NCI-H187 treated with DMSO at 0.1 percent for 48 hours (cell line): Measurements from ENCODE around the gene WDR1.
A peak's percentile ranks its signal among the peaks of the same experiment; 100 is the strongest.

Experiments used
- DNase-seq: peaks from one replicate; lab custom pipeline; 2025; lab: John Stamatoyannopoulos, UW

Gene WDR1, protein sequence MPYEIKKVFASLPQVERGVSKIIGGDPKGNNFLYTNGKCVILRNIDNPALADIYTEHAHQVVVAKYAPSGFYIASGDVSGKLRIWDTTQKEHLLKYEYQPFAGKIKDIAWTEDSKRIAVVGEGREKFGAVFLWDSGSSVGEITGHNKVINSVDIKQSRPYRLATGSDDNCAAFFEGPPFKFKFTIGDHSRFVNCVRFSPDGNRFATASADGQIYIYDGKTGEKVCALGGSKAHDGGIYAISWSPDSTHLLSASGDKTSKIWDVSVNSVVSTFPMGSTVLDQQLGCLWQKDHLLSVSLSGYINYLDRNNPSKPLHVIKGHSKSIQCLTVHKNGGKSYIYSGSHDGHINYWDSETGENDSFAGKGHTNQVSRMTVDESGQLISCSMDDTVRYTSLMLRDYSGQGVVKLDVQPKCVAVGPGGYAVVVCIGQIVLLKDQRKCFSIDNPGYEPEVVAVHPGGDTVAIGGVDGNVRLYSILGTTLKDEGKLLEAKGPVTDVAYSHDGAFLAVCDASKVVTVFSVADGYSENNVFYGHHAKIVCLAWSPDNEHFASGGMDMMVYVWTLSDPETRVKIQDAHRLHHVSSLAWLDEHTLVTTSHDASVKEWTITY

DNA sequence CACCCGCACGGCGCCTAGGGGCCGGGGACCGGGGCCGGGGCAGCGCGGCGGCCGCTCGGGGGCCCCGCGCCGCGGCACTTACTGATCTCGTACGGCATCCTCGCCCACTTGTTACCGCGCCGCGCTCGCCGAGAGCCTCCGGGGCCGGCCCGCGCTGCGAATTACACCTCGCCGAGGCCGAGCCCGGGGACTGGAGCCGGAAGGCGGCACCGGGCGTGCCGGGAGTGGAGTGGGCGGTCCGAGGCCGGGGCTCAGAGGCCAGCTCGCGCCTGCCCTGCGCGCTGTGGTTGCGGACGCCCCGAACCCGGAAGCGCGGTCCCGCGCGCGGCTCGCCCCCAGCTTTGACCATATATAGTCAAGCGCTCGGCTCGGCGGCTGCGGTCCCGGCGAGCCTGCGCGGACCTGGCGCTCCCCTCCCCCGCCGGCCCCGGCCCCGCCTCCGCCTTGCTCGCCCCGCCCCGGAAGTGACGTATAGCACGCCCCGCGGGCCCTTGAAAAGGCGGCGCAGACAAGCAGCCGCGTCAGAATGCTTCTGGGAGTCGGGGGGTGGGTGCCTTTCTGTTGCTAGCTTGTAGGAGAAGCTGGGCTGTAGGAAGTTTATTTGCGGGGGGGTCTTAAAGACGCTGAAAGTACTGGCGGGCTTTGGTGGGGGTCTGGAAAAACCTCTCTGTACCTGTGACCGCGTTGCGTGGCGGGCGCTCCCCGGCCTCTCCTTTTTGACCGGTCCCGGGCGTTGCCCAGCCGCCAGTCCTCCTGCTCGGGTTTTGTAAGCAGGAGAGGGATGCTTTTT is at the start of gene WDR1:
Gene WDR1 (minus strand): TSS at position 231 of the 790 bp plus-strand sequence. CDS start 133 bp downstream, at position 98.
- DNase-seq = peak; percentile 62

DNA sequence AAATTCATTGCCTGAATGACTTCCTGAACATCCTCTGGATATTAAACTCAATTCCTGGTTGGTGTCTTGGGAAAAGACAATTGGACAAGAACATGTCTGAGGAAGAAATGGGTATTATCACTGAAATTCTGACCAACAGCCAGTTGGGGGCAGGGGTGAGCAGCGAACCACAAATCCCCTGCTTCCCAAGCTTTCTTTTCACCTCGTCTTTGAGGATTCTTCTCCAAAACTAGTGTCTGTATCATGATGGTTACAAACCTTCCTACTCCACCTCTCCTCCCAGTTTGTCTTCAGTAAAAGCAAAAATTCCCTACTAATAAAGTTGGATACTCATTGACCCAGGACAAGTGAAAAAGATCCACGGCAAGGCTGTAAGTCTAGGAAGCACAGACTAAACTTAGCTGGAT is 48.3 kb upstream of the WDR1 start:
- peak; percentile 13 for DNase-seq

DNA sequence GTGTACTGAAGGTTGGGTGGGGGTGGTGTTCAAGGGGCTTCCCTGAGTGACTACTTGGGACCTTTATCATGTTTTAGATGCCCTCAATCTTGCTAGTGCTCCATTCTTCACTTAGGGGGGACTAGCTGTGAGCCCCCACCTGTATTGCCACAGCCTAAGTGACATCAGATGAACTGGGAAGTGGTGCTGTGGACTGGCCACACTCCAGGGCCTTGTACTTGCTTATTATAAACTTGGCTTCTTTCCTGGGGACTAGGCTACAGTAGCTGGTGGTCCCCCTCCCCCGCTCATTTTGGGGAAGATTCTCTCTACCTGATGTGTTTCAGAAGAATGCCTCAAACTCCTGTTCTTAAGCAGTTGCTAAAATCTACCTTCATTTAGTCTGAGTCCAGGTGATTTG is 46.7 kb upstream of the WDR1 start:
- DNase-seq = no peak

DNA sequence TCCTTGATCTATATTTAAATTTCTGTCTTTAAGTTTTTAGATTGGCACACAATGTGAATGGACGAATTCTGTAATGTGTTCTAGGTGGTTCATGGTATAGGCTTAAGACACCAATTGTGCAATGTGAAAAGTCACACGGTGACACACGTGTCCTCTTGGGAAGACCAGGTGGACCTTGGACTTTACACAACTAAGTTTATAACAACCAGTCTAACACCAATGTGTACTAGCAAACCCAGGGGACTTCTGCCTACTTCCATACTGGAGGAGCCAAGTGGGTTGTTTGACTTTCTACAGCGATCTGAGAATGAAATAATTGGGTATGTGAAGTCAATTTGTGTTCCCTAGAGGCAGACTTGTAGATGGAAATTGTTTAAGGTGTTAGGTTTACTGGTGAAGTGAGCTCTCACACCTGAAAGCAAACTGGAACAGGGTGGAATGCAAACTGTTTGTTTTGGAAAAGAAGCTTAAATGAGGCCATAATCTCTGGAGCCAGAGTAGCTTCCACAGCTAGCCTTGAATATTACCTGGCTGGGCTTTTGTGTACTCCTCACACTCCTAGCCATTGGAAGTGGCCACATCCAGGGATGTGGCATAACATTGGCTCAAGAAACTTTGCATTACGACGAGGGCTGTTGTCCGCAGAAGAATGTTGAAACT is 45.9 kb upstream of the WDR1 start:
- DNase-seq = no peak

DNA sequence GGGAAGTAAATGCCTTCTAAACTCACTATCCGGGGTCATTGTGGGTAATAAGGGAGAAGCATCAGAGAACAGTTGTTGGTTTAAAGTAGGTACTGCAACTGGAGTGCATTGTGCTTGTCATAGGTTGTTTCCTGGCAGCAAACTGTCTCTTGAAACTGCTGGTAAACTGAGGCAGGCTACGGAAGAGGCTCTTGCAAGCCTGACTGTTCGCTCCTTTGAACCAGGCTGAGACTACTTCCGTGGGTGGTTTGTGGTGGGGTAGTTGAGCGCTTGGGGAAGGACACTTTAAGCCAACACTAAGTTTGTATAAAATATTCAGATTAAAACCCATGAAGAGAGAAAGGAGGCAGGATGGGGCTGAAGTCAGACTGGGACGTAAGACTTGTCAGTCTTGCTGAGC is 45.2 kb upstream of the WDR1 start:
- DNase-seq = no peak

DNA sequence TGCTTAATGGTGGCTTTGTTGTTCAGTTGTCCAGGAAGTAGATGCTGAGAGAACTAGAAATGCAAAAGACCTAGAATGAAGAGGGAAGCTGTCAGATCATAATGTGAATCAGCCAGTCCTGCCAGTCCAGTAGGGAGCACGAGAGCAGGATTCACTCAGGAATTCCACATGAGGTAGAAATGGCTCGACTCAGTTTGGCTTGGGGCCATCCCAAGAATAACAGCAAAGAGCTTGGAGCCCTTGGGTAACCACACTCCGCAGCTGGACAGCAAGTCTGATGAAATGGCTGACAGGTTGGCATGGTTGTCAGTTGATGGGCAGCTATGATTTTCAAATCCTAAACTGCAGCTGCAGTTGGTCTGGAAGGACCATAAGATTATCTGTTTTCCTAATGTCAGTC is 44.5 kb upstream of the WDR1 start:
- DNase-seq = no peak

DNA sequence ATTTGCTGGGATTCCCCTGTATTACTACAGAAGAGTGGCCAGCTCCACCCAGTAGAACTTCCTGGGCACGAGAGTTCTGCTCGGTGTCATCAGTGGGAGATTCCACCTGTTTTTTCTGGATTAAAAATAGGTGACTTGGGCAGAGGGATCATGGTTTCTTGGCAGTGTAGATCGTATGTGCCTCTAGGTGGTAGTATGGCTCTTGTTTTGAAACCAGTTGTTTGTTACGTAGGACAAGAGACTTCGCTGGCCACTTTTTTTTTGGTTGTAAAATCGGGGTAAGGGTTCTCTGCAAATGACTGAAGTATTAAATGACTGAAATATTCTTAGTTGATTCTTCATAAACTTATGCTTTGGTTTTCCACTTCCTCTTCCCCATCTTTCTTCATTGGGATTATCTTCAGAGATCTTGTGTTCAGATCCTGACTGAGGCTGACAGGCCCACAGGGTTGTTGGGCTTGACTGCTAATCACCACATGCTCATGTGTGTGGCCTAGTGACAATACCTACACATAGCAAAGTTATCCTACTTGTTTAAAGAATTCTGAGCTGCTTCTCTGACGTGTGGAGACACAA is 43.8 kb upstream of the WDR1 start:
- no peak for DNase-seq

DNA sequence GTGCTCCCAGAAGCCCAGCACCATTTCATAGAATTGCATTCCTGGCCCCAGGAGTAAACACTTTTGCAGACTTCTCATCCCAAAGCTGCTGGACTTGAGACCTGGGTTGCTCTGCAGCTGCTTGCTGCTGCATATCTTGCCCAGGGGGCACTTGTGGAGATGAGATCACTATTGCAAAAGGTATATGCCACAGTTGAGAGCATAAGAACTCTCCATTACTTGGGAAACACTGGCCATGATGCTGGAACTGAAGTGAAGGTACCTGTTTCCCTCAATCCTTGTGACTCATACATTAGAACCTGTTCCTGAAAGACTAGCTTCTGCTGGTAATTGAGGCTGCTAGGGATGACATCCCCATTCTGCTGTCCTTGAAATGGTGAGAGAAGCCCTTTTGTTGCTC is 43.1 kb upstream of the WDR1 start:
- DNase-seq = no peak

DNA sequence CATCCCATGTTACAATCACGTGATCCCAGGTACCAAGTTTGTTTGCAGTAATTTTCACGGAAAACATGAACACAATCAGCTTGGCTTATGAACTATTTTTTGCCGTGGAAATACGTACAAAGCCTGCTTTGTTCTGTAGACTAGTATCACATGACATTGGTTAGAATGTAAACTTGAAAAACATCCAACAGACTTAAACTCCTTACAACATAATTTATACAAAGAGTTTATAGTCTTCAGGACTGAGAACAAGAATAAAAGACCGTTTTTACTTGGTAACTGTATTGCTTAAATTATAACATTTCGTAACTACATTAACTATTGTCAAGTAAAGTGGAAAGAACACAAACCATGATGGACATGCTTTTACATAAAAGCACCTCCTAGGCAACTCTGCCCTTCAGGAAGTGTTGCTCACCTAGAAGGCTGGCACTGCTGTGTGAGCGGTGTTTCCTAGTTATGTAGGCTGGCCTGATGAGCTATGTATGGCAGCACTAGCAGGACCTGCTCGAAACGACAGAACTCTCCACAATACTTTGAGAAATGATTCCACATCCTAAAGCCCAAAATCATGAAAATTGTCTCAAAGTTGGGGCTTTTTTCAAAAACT is 41.8 kb upstream of the WDR1 start:
- DNase-seq = no peak

DNA sequence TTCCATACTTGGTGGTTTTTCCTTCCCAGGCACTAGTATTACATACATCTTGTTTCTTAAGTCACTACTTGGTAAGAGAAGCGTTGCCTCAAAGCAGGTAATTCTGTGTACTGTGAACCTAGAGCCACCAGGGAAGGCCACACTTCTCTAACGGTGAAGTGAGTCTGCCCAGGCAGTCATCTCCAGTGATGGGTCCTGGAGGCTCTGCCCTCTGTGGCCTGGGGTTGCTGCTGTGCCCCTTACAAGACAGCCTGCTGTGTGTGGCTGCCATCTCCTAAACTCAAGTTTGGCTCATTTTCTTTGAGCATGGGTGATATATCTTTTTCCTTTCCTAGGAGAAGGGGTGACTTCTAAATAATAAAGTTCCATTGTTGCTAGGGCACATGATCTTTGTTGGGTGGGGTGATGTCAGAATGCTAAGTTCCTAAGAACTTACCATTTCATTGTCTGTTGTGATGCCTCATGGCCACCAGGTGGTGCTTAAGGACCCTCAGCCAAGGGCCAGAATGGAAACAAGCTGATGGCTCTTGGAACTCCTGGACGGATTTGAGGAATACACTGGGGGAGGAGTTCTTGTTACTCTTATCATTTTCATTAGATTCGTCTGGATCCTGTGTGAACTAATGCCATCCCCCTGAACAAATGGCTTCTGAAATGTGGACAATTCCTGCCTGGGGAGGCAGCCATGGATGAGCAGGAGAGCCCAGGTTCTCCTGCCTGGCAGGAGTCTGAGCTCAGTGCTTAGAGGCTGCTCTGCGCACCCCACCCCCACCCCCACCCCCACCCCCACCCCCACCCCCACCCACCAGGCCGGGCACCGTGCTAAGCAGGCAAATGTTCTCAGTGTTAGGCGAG is 41.1 kb upstream of the WDR1 start:
- peak; percentile 45 for DNase-seq

DNA sequence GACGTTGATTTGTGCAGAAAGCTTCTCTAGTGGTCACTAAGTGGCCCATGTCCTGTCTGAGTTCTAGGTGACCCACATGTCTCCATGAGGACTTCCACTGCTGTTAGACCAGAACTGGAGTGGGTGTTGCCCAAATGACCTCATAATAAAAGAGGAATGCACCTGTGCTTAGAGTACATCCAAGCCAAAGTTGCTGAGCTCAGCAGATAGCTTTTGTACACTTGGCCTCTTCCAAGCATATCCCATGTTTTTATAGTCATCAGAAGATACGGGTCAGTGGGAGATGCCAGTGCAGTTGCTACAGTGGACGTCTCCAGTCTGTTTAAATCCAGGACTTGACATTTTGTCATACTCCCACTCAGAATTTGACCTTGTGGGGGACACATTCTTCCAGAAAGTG is 37.6 kb upstream of the WDR1 start:
- no peak for DNase-seq

DNA sequence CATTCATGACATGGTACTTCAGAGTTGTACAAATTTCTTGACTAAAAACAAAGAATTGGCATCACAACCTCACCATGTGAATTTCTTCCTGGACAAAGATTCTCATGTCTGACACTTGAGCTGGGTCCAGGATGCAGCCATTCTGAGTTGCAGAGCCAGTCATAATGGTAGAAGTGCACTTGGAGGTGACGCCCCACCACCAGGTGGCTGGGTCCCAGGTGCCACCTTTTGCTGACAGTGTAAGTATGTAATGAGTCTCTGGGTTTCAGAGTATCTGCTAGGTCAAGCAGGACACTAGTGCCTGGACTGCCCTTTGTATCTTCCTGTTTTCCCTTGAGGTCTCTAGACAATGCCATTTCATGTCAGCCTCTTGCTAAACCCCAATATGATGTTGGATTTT is 36.6 kb upstream of the WDR1 start:
- no peak for DNase-seq

DNA sequence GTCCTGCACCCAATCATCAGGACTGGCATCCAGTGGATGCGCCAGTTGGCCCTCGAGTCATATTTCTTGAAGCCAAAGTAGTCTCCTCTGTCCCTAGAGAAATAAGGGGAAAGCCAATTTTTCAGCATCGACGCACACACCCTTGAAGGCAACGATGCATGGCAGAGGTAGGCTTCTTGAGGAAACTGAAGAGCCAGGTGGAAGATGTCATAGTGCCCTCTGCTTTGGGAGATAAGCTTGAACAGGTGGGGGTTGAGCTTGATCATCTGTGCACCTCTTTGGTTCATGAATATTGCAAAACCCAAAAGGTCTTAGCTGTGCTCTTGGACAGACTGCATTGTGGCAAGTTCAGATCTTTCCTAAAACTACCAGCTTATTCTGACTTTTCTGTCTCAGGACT is 34.6 kb upstream of the WDR1 start:
- DNase-seq = peak; percentile 23

DNA sequence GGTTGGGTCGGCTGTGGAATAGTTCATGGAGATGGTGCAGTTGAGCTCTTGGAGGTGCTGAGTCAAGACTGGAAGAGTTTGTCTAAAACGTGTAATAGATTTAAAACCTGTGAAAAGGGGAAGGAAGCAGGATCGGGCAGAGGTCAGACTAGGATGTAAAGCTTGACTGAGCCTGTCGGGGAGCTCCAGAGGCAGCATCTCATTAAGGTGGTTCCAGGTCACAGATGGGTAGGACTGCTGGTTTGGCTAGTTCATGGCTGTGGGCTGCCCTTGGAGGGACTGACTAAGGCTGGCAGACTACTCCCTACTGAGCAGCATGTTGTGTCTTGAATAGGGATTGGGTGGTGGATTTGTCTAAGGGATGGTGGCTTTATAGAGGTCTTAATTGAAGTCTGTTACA is 28.4 kb upstream of the WDR1 start:
- DNase-seq = no peak

DNA sequence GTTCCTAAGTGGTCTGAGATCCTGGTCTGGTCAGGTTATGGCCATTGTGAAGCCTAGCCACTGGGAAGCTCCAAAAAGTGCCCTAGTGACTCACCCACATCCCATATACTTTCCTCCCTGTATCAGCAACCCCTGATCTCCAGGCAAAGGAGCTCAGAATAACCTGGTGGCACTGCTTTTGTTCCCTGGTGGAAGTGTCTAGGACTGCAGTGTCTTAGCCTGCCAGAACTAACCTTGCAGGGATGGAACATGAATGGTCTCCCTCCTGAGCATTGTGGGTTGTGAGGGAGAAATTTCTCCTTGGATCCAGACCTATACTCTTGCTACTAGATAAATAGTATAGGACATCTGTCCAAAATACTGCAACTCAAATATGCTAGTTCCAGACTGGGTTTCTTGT is 27.9 kb upstream of the WDR1 start:
- no peak for DNase-seq

DNA sequence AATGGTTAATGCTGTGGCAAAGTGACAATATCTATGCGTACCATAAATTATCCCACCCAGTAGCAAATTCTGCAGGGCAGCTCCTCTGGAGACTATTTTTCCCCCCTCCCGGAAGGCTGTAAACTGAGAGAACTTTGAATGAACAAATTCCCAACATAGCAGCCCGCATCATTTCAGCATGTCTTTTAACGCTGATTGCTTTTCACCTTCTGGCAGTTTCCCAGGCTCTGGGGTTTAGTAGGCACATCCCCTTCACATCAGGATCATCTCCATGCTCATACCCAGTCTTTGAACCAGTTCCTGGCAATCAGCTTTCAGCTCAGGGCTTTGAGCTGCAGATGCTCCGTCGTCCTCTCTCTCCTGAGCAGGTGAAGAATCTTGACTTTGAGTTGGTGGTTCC is 26.6 kb upstream of the WDR1 start:
- no peak for DNase-seq

DNA sequence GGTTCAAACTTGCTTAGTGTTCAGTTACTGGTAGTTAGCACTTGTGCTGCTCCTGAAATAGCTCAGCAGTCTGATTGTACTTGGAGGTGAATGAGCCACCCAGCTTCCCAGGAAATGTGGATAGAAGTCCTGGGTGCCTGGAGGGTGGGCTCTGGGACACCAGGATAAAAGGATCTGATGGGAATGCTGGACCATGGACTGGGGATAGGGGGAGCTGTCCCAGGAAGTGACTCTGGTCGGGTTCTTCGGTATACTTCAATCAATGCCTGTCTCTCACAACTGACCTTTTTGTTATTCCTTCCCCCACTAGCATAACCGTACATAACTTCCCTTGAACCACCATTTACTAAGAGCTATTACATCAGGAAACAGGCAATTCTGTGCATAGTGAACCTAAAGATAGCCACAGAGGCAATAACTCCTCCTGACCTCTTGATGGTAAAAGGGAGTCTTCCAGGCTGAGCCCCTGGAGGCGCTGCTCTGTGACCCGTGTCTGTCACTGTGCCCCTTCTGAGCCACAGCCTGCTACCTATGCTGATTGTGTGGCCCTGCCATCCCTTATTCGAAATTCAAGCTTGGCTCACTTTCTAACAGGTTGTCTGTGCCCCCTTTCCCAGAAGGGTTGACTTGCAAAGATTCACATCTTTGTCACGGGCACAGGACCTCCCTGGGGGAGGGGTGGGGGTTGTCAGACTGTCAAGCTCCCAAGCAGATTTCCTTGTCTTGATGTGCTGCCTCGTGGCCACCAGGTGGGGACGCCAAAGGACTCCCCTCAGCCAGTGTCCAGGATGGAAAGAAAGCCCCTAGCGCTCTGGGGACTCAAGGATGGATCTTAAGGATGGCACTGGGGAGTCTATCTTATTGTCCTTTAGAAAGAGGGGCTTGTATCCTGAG is 24.5 kb upstream of the WDR1 start:
- DNase-seq = no peak

DNA sequence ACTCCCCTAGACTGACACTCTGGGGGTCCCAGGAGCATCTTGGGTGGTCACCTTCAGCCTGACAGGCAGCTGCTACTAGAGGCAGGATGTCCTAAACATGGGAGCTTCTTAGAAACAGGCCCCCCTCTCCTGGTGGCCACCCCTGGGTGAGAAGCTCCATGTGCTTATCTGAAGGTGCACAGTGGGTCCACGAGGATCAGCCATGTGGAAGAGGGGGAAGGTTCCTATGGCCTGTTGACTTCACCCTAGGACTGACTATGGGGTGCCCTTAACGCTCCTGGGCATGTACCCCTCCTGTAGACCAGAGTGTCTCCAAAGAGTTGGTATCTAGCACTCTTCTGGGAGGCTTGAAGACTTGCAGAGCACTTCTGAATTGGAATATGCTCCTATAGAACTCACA is 22.9 kb upstream of the WDR1 start:
- no peak for DNase-seq

DNA sequence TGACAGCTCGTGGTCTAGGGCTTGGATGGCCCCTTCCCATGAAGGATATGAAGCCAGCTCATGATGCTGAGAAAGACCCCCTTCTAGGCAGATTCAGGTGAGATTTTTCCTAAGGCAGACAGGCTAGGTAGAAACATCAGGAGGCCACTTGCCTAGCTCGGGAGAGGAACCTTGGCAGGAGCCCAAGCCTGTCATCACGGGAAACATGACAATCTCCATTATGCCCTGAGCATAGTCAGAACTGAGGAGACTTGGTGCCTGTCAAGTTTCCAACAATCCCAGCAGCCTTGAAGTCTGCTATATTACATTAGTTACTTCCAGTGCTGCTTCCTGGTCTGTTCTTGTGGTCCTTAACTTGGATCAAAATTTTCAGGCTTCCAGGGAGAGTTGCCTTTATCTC is 18.7 kb upstream of the WDR1 start:
- no peak for DNase-seq

DNA sequence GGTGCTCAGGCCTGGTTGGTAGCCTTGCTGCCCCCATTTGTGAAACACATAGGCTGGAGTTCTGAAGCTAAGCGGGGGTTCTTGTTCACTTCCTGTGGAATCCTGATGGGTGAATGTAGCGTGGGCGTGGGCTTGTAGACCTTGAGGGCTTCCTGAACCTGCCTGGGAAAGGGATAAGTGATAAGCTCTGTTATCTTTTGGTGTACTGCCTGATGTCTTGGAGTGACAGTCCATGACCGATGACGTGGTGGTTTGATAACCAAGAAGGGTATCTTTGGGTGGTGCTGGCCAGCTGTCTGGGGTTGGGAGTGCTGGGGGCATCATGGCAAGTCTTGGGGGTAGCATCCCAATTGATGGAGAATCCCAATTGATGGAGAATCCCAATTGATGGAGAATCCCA is 17.5 kb upstream of the WDR1 start:
- no peak for DNase-seq
